Psoas muscle (tissue), 8 donors: Measurements from ENCODE around the gene SPAG16. TPM values are rescaled to one million over a fixed set of nuclear protein-coding genes. Genes with fewer than 3 reads are reported as not detected.

Source experiments
- ATAC-seq, 4 donors: fragments of 200-7000 bp; cut with Tn5 transposase; one replicate each; pipeline ENCODE4 v1.9.1; 2020; ENCODE audit warnings: moderate library complexity in 3 of 4, mild to moderate bottlenecking in 2 of 4
- DNase-seq, 2 donors: peaks; one replicate each; pipeline ENCODE4 v3.0.0-alpha.2; 2020
- H3K27ac ChIP-seq: fragments of 200-600 bp; one replicate; pipeline ENCODE4 v1.8.0; 2022
- H3K27me3 ChIP-seq, 3 donors: fragments of 200-600 bp in 1 of 3; one replicate each; pipeline versions ENCODE4 v1.6.1 to v1.8.0; 2013 to 2022; ENCODE audit warnings: low read length in 2 of 3, mild to moderate bottlenecking in 2 of 3, moderate library complexity in 1 of 3; ENCODE audit not compliant: insufficient read depth in 3 of 3
- H3K36me3 ChIP-seq, 2 donors: fragments of 200-600 bp in 1 of 2; one replicate each; pipeline versions ENCODE4 v1.6.1 to v1.8.0; 2013 to 2022; ENCODE audit warnings: low read depth in 1 of 2, mild to moderate bottlenecking in 1 of 2, moderate library complexity in 1 of 2; ENCODE audit not compliant: insufficient read depth in 1 of 2
- H3K4me1 ChIP-seq: fragments of 200-600 bp; one replicate; pipeline ENCODE4 v1.8.0; 2022
- H3K4me3 ChIP-seq: fragments of 200-600 bp; one replicate; pipeline ENCODE4 v1.8.0; 2022; ENCODE audit warnings: mild to moderate bottlenecking
- H3K9me3 ChIP-seq: fragments of 200-600 bp; one replicate; pipeline ENCODE4 v1.8.0; 2022
- WGBS, 3 donors: extraction: QIAGEN DNeasy Blood & Tissue Kit; methylation state at CpG; one replicate each; pipeline versions ENCODE4 v1.1.6 to v1.1.7; 2013; 5-methylcytosine and 5-hydroxymethylcytosine counted together
- intact Hi-C, 2 donors: fragments of 100-400 bp; cut with DNase I; formaldehyde crosslinking; loops; one replicate each; pipeline versions ENCODE4 v1.11.0 to v1.14.2; 2022
- polyA plus RNA-seq, 3 donors: library from polyadenylated mRNA; stranded (reverse); fragments of 200-250 nt; gene quantifications; one replicate each; pipeline ENCODE4 v1.2.3, GENCODE V29; 2013
- total RNA-seq, 4 donors: library from RNA; stranded (reverse); fragmentation: NEBNext Ultra II Directional in 2 of 4; extraction: Animal tissue kit (Norgen Biotek cat#: 25700) in 2 of 4; gene quantifications; one replicate each; pipeline versions ENCODE4 v1.2.1 to v1.2.4, GENCODE V29; 2021 to 2023
- TF ChIP-seq, protein P1 (sequence below): fragments of 200-600 bp; IDR thresholded peaks from one replicate; pipeline ENCODE4 v1.8.0; 2022; ENCODE audit warnings: antibody characterized with exemption
- donor health status: healthy with polysubstance abuse.
- donor health status: DM: no; HTN: no; CAD: no; lungs with moderate emphysema.
- donor health status: Bipolar disorder and iron deficiency.
- donor health status: healthy.
- donor health status: DM: yes; HTN: yes; CAD: no.
- donor health status: DM: no; HTN: no; CAD: no.
- donor health status: DM: no; HTN: no; CAD: no.
- donor health status: DM: yes; HTN: yes; CAD: no.

Gene SPAG16
- total and polyA plus RNA-seq, 7 donors, result 1.6 to 8.7 (median 4.3) TPM

DNA sequence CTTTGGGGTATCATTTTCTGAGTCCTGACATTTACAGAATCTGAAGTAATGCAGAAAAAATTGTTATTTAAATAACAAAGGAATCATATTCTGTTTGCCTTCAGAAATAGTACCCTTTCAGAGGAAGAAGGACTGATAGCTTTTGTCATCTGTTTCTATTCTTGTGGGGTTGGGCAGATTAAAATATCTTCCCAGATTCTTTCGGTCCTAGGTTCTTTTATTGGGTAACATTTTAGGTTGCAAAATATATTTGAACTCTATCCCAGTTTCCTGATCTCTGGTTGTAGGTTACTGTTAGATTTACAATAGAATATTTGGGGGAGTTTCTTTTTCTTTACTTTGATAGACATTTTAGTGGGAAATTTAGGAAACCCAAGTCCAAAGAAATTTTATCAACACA, 550.5 kb downstream of the SPAG16 start:
- no peak for DNase-seq
- TF ChIP-seq, protein P1, sequence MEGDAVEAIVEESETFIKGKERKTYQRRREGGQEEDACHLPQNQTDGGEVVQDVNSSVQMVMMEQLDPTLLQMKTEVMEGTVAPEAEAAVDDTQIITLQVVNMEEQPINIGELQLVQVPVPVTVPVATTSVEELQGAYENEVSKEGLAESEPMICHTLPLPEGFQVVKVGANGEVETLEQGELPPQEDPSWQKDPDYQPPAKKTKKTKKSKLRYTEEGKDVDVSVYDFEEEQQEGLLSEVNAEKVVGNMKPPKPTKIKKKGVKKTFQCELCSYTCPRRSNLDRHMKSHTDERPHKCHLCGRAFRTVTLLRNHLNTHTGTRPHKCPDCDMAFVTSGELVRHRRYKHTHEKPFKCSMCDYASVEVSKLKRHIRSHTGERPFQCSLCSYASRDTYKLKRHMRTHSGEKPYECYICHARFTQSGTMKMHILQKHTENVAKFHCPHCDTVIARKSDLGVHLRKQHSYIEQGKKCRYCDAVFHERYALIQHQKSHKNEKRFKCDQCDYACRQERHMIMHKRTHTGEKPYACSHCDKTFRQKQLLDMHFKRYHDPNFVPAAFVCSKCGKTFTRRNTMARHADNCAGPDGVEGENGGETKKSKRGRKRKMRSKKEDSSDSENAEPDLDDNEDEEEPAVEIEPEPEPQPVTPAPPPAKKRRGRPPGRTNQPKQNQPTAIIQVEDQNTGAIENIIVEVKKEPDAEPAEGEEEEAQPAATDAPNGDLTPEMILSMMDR, result no peak
- H3K9me3 ChIP-seq, result no peaks in the 10 kb centered on the region
- intact Hi-C loops, result no loop called here
- H3K27me3 ChIP-seq, result no peaks in the 10 kb centered on the region
- no peak overlapping the region for H3K4me3 ChIP-seq
- 23 to 70% (median 31%) methylated on average over 1 of the region's 1 CpG for WGBS, 3 donors
- no peak overlapping the region for H3K27ac ChIP-seq
- ATAC-seq, result peak; percentile 27 to 70 (median 60)
- H3K4me1 ChIP-seq, result peaks cover 9% of the 10 kb centered on the region
- H3K36me3 ChIP-seq, result no peaks in the 10 kb centered on the region

DNA sequence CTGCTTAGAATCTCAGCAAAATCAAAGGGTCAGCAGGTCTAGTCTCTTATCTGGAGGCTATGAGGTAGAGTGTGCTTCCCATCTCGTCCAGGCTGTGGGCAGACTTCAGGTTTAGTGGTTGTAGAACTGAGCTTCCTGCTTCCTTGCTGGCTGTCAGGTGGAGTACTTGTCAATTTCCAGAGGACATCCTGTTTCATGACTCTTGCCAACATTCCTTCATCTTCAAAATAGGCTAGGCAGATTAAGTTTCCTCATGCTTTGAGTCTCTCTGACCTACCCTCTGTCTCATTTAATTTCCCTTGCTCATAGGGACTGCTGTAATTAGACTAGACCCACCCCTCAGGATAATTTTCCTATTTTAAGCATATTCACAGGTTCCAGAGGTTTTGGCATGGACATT, 562.6 kb downstream of the SPAG16 start:
- TF ChIP-seq, protein P1, result no peak
- H3K4me3 ChIP-seq, result no peak overlapping the region
- 0 to 15% (median 9%) methylated on average over 1 of the region's 1 CpG for WGBS, 3 donors
- H3K4me1 ChIP-seq, result peaks cover 6% of the 10 kb centered on the region
- intact Hi-C loops, result no loop called here
- no peaks in the 10 kb centered on the region for H3K9me3 ChIP-seq
- no peaks in the 10 kb centered on the region for H3K27me3 ChIP-seq
- H3K36me3 ChIP-seq, result no peaks in the 10 kb centered on the region
- no peak for DNase-seq
- peak; percentile 79 to 95 (median 86) for ATAC-seq
- peak overlapping the region; percentile 46 for H3K27ac ChIP-seq

GRCh38 chr2:213847316-213847715, 563.1 kb downstream of the SPAG16 start:
- 60 to 81% (median 67%) methylated on average over 3 of the region's 3 CpGs for WGBS, 3 donors
- no peak for DNase-seq
- H3K4me3 ChIP-seq, result no peak overlapping the region
- H3K4me1 ChIP-seq, result peaks cover 6% of the 10 kb centered on the region
- TF ChIP-seq, protein P1, result no peak
- H3K27ac ChIP-seq, result peak overlapping the region; percentile 46
- no peaks in the 10 kb centered on the region for H3K27me3 ChIP-seq
- no peaks in the 10 kb centered on the region for H3K9me3 ChIP-seq
- intact Hi-C loops, result no loop called here
- H3K36me3 ChIP-seq, result no peaks in the 10 kb centered on the region
- ATAC-seq, result peak in 2 of 4 donors; percentile 50 to 60

- TF ChIP-seq, protein P1, result no peak
- intact Hi-C loops, result no loop called here
- DNase-seq (no peak), ATAC-seq (peak in 3 of 4 donors; percentile 19 to 46 (median 29))
- Histone ChIP-seq H3K36me3 (no peaks in the 10 kb centered on the region), H3K4me3 (no peak overlapping the region), H3K9me3 (no peaks in the 10 kb centered on the region), H3K27me3 (no peaks in the 10 kb centered on the region), H3K4me1 (peaks cover 6% of the 10 kb centered on the region), H3K27ac (no peak overlapping the region)
- WGBS, 3 donors, result 23 to 30% (median 26%) methylated on average over 4 of the region's 4 CpGs
Measured at GRCh38 chr2:213848631-213849030, 564.4 kb downstream of the SPAG16 start.

GRCh38 chr2:213861638-213862037, 577.4 kb downstream of the SPAG16 start:
- Histone ChIP-seq H3K9me3 (no peaks in the 10 kb centered on the region), H3K27me3 (no peaks in the 10 kb centered on the region), H3K4me1 (no peaks in the 10 kb centered on the region), H3K27ac (no peak overlapping the region), H3K36me3 (no peaks in the 10 kb centered on the region), H3K4me3 (no peak overlapping the region)
- TF ChIP-seq, protein P1, result no peak
- ATAC-seq, result no peak
- DNase-seq, result no peak
- intact Hi-C loops, result no loop called here
